Activated naive CD4-positive, alpha-beta T cell treated with anti-CD3 and anti-CD28 coated beads for 36 hours (primary cell): ENCODE results near the gene LDLRAD4. TPM values are rescaled to one million over a fixed set of nuclear protein-coding genes. Genes with fewer than 3 reads are reported as not detected.

Experiments
- CTCF ChIA-PET: fragments of 350-600 bp; sonication (Branson Sonifier 250); formaldehyde crosslinking; loops from one replicate; lab custom pipeline; 2021; ENCODE audit warnings: antibody characterized with exemption; lab: Charles Lee
- DNase-seq: peaks from one replicate; pipeline ENCODE4 v3.0.0-alpha.2; 2020
- H3K27ac Mint-ChIP-seq: one replicate; pipeline ENCODE4 v1.8.0; 2021; ENCODE audit warnings: mild to moderate bottlenecking, mixed read lengths
- H3K27me3 Mint-ChIP-seq: one replicate; pipeline ENCODE4 v1.8.0; 2021; ENCODE audit warnings: low read depth, mixed read lengths
- H3K36me3 Mint-ChIP-seq: one replicate; pipeline ENCODE4 v1.8.0; 2021; ENCODE audit warnings: low read depth, mixed read lengths
- H3K4me1 Mint-ChIP-seq: one replicate; pipeline ENCODE4 v1.8.0; 2021; ENCODE audit warnings: low read depth, mixed read lengths
- H3K4me3 Mint-ChIP-seq: one replicate; pipeline ENCODE4 v1.8.0; 2021; ENCODE audit warnings: mild to moderate bottlenecking, moderate library complexity, mixed read lengths
- H3K9me3 Mint-ChIP-seq: one replicate; pipeline ENCODE4 v1.8.0; 2021; ENCODE audit warnings: mixed read lengths
- intact Hi-C: fragments of 100-400 bp; cut with micrococcal nuclease; formaldehyde crosslinking; loops from one replicate; pipeline ENCODE4 v1.15.1; 2023
- total RNA-seq, 2 experiments: library from RNA; stranded (reverse); gene quantifications; one replicate each; pipeline ENCODE4 v1.2.3, GENCODE V29; 2021

The LDLRAD4 gene
- total RNA-seq, 2 experiments from 2014 or later = 19.4 to 21.3 TPM

GRCh38 chr18:13492314-13492713, 273.8 kb downstream of the LDLRAD4 start:
- Mint-ChIP-seq H3K27me3 (no peaks in the 10 kb centered on the region), H3K27ac (no peak overlapping the region), H3K9me3 (no peaks in the 10 kb centered on the region), H3K4me3 (no peak overlapping the region), H3K4me1 (peaks cover 15% of the 10 kb centered on the region), H3K36me3 (peaks cover 10% of the 10 kb centered on the region)
- intact Hi-C loops = no loop called here
- no peak for DNase-seq
- CTCF ChIA-PET = interaction anchor here (0.6 to 1.1 kb wide), 3 partner anchors 13 to 276 kb away, joined by 3 read pairs; no protein-coding TSS in a partner anchor

GRCh38 chr18:13493079-13493478, 274.5 kb downstream of the LDLRAD4 start:
- Mint-ChIP-seq H3K4me1 (peaks cover 12% of the 10 kb centered on the region), H3K27me3 (no peaks in the 10 kb centered on the region), H3K36me3 (peaks cover 15% of the 10 kb centered on the region), H3K4me3 (no peak overlapping the region), H3K9me3 (no peaks in the 10 kb centered on the region), H3K27ac (no peak overlapping the region)
- no peak for DNase-seq
- intact Hi-C loops = no loop called here
- CTCF ChIA-PET = interaction anchor here (1.1 kb wide), 1 partner anchor 277 kb away, joined by 3 read pairs; no protein-coding TSS in a partner anchor

GRCh38 chr18:13493725-13494124, 275.2 kb downstream of the LDLRAD4 start:
- H3K27ac Mint-ChIP-seq = no peak overlapping the region
- intact Hi-C loops = no loop called here
- H3K4me1 Mint-ChIP-seq = peaks cover 12% of the 10 kb centered on the region
- peaks cover under 1% of the 10 kb centered on the region for H3K9me3 Mint-ChIP-seq
- H3K36me3 Mint-ChIP-seq = peaks cover 21% of the 10 kb centered on the region
- no peaks in the 10 kb centered on the region for H3K27me3 Mint-ChIP-seq
- CTCF ChIA-PET = no interaction called here
- no peak overlapping the region for H3K4me3 Mint-ChIP-seq
- no peak for DNase-seq

GRCh38 chr18:13494871-13495445, 276.4 kb downstream of the LDLRAD4 start:
- intact Hi-C loops = no loop called here
- Mint-ChIP-seq H3K27me3 (no peaks in the 10 kb centered on the region), H3K4me1 (peaks cover 12% of the 10 kb centered on the region), H3K4me3 (no peak overlapping the region), H3K27ac (no peak overlapping the region), H3K9me3 (peaks cover 10% of the 10 kb centered on the region), H3K36me3 (peaks cover 33% of the 10 kb centered on the region)
- CTCF ChIA-PET = no interaction called here
- DNase-seq = no peak

GRCh38 chr18:13495961-13496360, 277.4 kb downstream of the LDLRAD4 start:
- H3K4me3 Mint-ChIP-seq = no peak overlapping the region
- H3K4me1 Mint-ChIP-seq = peaks cover 16% of the 10 kb centered on the region
- CTCF ChIA-PET = interaction anchor here (1.4 kb wide), 1 partner anchor 280 kb away, joined by 4 read pairs; no protein-coding TSS in a partner anchor
- DNase-seq = no peak
- H3K9me3 Mint-ChIP-seq = peaks cover 10% of the 10 kb centered on the region
- peaks cover 33% of the 10 kb centered on the region for H3K36me3 Mint-ChIP-seq
- no peaks in the 10 kb centered on the region for H3K27me3 Mint-ChIP-seq
- intact Hi-C loops = no loop called here
- peak overlapping the region; percentile 12 for H3K27ac Mint-ChIP-seq

GRCh38 chr18:13496691-13497281, 278.2 kb downstream of the LDLRAD4 start:
- Mint-ChIP-seq H3K27me3 (no peaks in the 10 kb centered on the region), H3K36me3 (peaks cover 33% of the 10 kb centered on the region), H3K4me3 (no peak overlapping the region), H3K27ac (no peak overlapping the region), H3K4me1 (peaks cover 24% of the 10 kb centered on the region), H3K9me3 (peaks cover 10% of the 10 kb centered on the region)
- intact Hi-C loops = no loop called here
- CTCF ChIA-PET = interaction anchor here (1.4 kb wide), 1 partner anchor 281 kb away, joined by 4 read pairs; no protein-coding TSS in a partner anchor
- no peak for DNase-seq

- Mint-ChIP-seq H3K27ac (no peak overlapping the region), H3K27me3 (no peaks in the 10 kb centered on the region), H3K36me3 (peaks cover 32% of the 10 kb centered on the region), H3K9me3 (peaks cover 10% of the 10 kb centered on the region), H3K4me1 (peaks cover 32% of the 10 kb centered on the region), H3K4me3 (no peak overlapping the region)
- DNase-seq = no peak
- CTCF ChIA-PET = no interaction called here
- intact Hi-C loops = no loop called here
Measured at GRCh38 chr18:13499803-13500202, 281.2 kb downstream of the LDLRAD4 start.

- Mint-ChIP-seq H3K27me3 (no peaks in the 10 kb centered on the region), H3K4me1 (peaks cover 32% of the 10 kb centered on the region), H3K27ac (no peak overlapping the region), H3K9me3 (peaks cover 10% of the 10 kb centered on the region), H3K4me3 (no peak overlapping the region), H3K36me3 (peaks cover 29% of the 10 kb centered on the region)
- DNase-seq = no peak
- intact Hi-C loops = no loop called here
- CTCF ChIA-PET = interaction anchor here (0.6 kb wide), 1 partner anchor 176 kb away, joined by 3 read pairs; no protein-coding TSS in a partner anchor
Measured at GRCh38 chr18:13500227-13500865, 281.8 kb downstream of the LDLRAD4 start.

GRCh38 chr18:13500869-13501542, 282.4 kb downstream of the LDLRAD4 start:
- Mint-ChIP-seq H3K27ac (no peak overlapping the region), H3K4me3 (no peak overlapping the region), H3K27me3 (no peaks in the 10 kb centered on the region), H3K36me3 (peaks cover 26% of the 10 kb centered on the region), H3K4me1 (peaks cover 37% of the 10 kb centered on the region), H3K9me3 (peaks cover 10% of the 10 kb centered on the region)
- no peak for DNase-seq
- CTCF ChIA-PET = interaction anchor here (0.6 kb wide), 1 partner anchor 176 kb away, joined by 3 read pairs; no protein-coding TSS in a partner anchor
- intact Hi-C loops = no loop called here

GRCh38 chr18:13501543-13501887, 283.0 kb downstream of the LDLRAD4 start:
- Mint-ChIP-seq H3K4me3 (no peak overlapping the region), H3K27ac (no peak overlapping the region)
- intact Hi-C loops = no loop called here

GRCh38 chr18:13501891-13502290, 283.3 kb downstream of the LDLRAD4 start:
- peaks cover 10% of the 10 kb centered on the region for H3K9me3 Mint-ChIP-seq
- H3K27ac Mint-ChIP-seq = no peak overlapping the region
- DNase-seq = peak; percentile 44
- H3K4me3 Mint-ChIP-seq = no peak overlapping the region
- H3K4me1 Mint-ChIP-seq = peaks cover 33% of the 10 kb centered on the region
- intact Hi-C loops = no loop called here
- CTCF ChIA-PET = interaction anchor here (1.4 kb wide), 2 partner anchors 56 to 286 kb away, joined by 3 to 7 read pairs; no protein-coding TSS in a partner anchor
- H3K36me3 Mint-ChIP-seq = peaks cover 25% of the 10 kb centered on the region
- no peaks in the 10 kb centered on the region for H3K27me3 Mint-ChIP-seq

More at GRCh38 chr18:13501543-13501887, 283.0 kb downstream of the LDLRAD4 start:
- no peak for DNase-seq
- peaks cover 36% of the 10 kb centered on the region for H3K4me1 Mint-ChIP-seq
- peaks cover 10% of the 10 kb centered on the region for H3K9me3 Mint-ChIP-seq
- peaks cover 25% of the 10 kb centered on the region for H3K36me3 Mint-ChIP-seq
- no peaks in the 10 kb centered on the region for H3K27me3 Mint-ChIP-seq
- CTCF ChIA-PET = interaction anchor here (1.4 kb wide), 2 partner anchors 56 to 285 kb away, joined by 3 to 7 read pairs; no protein-coding TSS in a partner anchor

GRCh38 chr18:13502585-13502984, 284.0 kb downstream of the LDLRAD4 start:
- intact Hi-C loops = no loop called here
- DNase-seq = no peak
- H3K27ac Mint-ChIP-seq = no peak overlapping the region
- peaks cover 10% of the 10 kb centered on the region for H3K9me3 Mint-ChIP-seq
- H3K4me1 Mint-ChIP-seq = peaks cover 35% of the 10 kb centered on the region
- no peak overlapping the region for H3K4me3 Mint-ChIP-seq
- no peaks in the 10 kb centered on the region for H3K27me3 Mint-ChIP-seq
- CTCF ChIA-PET = interaction anchor here (1.4 kb wide), 2 partner anchors 55 to 286 kb away, joined by 3 to 7 read pairs; no protein-coding TSS in a partner anchor
- peaks cover 22% of the 10 kb centered on the region for H3K36me3 Mint-ChIP-seq
